Gastrocnemius medialis (tissue), 4 donors: ENCODE data around the gene CLIP2.

Experiments
- CTCF ChIP-seq, 5 experiments: fragments of 450-650 bp in 3 of 5; fragments of 200-600 bp in 2 of 5; sonication (generic) in 2 of 5; IDR thresholded peaks in 4 of 5; conservative IDR thresholded peaks in 1 of 5; 1 replicate in 4 of 5; 2 replicates in 1 of 5; pipeline ENCODE4 v1.5.1; 2016 to 2019; ENCODE audit warnings: antibody characterized with exemption in 5 of 5, mild to moderate bottlenecking in 3 of 5, moderate library complexity in 3 of 5
- POLR2A ChIP-seq, 2 donors: fragments of 450-650 bp; IDR thresholded peaks; one replicate each; pipeline ENCODE4 v1.6.1; 2017; ENCODE audit warnings: antibody characterized with exemption in 2 of 2, mild to moderate bottlenecking in 2 of 2, moderate library complexity in 2 of 2

- TF ChIP-seq POLR2A (IDR thresholded peaks at IDR 0.05) = no peak
- TF ChIP-seq CTCF (IDR thresholded peaks at IDR 0.05 in 4 of 5, conservative IDR thresholded peaks at IDR 0.05 in 1 of 5) = no peak
Observed at GRCh38 chr7:74449144-74449543, 159.9 kb downstream of the CLIP2 start.
